Measurements from ENCODE around the gene ASAH2B. TPM values are rescaled to one million over a fixed set of nuclear protein-coding genes. Genes with fewer than 3 reads are reported as not detected.

The ASAH2B gene
- total RNA-seq, 2 donors from 2014 or later, result 6.6 to 7.5 TPM

DNA sequence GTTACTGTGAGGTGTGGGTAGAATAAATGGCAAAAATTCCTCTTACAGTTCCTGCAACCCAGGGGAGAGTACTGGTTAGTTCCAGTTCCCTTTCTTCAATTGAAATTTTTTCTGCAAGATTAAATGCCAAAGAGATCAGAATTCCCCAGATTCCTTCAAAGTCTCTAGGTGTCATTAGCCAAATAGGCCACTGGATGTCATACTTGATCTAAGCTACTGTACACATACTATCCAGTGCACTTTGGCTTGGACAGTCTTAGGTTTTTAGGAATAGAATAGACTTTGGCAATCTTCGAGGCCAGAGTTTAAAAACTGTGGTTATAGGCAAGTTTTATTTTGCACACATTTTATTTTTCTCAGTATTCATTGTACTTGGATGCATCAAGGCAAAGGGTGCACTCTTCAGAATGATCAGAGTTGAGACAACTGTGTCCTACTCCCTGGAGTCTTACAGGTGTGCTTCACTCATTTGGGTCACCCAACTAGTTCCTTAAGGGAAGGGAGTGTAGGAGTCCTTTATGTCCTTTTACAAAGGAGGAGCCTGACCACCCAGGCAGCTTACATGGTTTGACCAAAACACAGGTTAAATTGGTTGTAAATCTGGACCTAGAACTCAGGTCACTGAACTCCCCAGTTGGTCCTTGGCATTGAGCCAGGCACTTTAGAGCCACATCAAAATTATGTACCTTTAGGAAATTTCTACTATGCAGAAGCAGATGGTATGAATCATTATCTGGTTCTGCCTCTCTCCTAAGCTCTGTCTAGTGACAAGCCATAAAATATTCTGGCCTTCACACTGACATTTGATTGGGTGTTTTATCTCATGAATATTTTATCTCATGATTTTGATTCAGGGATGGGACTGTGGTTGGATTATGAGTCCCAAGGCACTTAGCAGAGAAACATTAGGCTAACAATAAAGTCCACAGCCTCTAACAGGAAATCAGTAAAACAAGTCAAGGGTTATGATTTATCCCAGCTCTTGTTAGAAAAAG is 49.5 kb downstream of the ASAH2B start:
- no peak for DNase-seq

DNA sequence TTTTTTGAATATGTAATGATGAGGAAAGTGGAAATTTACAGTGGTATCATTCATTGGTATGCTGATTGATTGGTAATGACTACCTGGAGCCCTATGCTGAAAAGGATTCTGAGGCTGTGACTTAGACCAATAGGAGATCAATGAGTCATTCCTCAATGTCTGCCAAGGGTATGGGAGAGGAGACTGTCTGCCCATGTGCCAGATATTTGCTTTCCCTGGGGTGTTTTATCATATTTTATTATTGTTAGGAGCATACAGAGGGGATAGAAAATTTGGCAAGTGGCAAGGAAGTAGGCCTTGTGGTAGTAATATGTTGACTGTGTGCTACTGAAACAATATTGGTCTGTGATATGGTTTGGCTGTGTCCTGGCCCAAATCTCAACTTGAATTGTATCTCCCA is 54.8 kb downstream of the ASAH2B start:
- no peak for ATAC-seq
- no peak for DNase-seq
- intact Hi-C loops (cut with DNase I, micrococcal nuclease), result no loop called here

More for the DNA sequence above, 49.5 kb downstream of the ASAH2B start:
- ATAC-seq, result peak; percentile 97
- intact Hi-C loops (cut with DNase I, micrococcal nuclease), result no loop called here

DNA sequence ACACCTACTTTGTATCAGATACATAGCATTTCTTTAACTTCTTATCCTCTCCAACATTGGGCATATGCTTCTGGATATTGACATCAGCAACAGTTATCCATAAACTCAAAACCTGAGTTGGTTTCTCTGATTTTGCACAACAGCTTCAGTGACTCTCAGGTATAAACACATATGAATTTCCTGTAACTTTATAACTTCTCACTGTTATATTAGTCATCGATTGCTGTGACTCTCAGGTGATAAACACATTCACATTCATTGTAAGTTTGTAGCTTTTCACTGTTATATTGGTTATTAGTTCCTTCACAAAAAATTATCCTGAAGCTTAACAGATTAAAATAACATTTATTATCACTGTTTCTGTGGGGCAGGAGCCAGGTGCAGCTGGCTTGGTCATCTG is 57.0 kb downstream of the ASAH2B start:
- no peak for DNase-seq
- no peak for ATAC-seq
- intact Hi-C loops (cut with DNase I, micrococcal nuclease), result no loop called here

DNA sequence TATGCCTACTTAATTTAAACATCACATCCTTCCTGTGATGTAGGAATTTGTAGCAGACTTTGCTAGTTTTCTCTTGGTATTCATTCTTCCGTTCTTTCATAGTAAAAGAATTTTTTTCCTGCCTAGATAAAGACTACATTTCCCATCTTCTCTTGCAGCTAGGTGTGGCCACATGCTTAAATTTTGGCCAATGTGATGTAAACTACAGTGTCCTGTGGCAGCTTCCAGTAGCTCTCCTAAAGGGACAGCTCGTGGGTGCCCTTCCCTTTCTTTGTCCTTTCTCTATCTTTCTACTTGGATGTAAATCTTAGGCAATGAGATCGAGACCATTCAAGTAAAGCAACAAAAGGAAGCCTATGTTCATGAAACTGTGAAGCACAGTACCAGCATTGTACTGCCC is 58.6 kb downstream of the ASAH2B start:
- ATAC-seq (no peak), DNase-seq (no peak)
- intact Hi-C loops (cut with DNase I, micrococcal nuclease), result no loop called here

DNA sequence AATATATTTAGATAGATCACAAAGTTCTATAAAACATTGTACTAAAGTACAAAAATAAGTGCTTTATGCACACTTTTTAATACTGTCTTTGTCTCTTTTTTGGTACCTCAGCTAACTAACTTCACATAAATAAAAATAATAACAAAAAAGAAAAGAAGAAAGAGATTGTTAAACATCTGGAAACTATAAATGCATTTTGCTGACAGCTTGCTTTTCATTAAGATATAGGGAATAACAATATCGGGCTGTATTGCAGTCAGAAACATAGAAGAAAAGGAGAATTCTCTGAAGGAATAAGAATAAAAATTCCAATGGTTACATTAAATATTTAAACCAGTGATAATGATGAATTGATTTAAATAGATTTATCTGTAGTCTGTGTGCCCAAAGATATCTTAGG is 59.9 kb downstream of the ASAH2B start:
- intact Hi-C loops (cut with DNase I, micrococcal nuclease), result no loop called here
- no peak for DNase-seq
- ATAC-seq, result no peak

DNA sequence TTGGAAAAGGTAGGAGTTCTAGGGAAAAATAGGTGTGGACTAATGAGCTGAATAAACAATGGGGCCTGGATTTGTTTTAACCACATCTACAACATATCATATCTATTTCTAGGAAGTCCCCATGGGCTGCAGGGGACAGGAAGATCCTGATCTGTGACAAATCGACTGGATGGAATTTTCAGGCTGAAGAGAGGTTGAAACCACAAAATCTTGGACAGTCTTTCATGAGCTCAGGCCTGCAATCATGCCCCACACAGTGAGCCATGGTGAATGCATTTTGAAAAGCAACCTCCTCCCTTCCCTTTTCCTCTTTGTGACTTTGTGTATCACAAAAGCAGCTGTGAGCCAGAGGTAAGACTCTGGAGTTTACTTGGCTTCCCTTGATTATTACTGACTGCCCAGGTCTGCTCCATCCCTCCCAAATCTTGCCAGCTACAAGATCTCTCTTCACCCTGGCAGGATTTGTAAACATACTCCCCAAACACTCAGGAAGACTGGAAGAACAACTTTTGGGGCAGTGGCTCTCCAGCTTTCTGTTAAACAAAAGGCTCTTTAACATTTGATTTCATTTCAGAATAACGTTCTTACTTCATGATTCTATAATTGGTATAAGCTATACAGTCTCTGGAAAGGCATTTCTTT is 66.4 kb downstream of the ASAH2B start:
- ATAC-seq, result no peak
- intact Hi-C loops (cut with DNase I, micrococcal nuclease), result no loop called here
- DNase-seq, result no peak

DNA sequence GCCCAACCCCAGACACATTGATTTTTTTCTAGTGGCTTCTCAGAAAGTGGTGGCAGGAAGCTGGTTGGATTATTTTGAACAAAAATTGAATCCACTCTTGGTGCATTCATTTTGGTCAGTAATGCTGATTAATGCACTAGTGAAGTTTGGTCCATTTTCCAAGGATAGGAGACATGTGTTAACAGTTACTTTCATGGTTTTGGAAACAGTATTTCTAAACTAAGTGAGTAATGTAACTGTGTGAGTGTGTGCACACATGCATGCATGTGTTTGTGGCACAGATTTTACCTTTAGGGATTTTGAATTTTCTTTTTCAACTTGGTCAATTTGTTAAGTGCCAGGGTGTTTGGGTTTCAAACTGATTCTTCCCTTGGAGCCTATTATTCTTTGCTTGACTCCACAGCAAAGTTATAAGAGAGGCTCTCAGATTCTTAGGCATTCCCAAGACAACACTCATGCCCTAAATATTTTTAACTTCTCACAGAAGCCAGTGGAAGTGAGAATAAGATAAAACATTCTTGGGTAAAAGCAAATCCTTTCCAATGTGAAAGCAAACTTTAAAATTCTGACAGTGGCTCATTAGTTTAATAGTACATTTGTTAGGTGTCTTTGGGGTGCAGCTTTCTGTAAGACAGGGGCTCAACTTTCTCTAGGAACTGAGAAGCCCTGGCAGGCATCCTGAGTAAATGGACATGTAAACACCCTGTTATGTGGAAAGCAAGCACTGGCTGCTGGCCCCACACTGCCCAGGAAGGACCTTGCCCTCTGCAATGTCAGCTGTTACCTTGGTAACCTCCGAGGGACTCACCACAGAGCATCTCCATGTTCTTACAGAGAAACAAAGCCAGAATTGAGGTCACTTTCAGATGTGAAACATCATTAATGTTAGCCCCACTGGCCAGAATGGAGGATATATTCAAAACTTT is 68.4 kb downstream of the ASAH2B start:
- ATAC-seq (peak; percentile 52), DNase-seq (no peak)
- intact Hi-C loops (cut with DNase I, micrococcal nuclease), result no loop called here

Other genes starting within 250 kb of the ASAH2B start
- 10 to 100 TPM; 17.8 to 20.8 TPM for gene SGMS1, start 116.0 kb upstream of the ASAH2B start, total RNA-seq
- 10 to 100 TPM; 66.0 to 69.7 TPM for gene A1CF, start 145.7 kb downstream of the ASAH2B start, total RNA-seq